Uterus (tissue), 2 donors: ENCODE results near the gene LRRC8B.

Source experiments
- CTCF ChIP-seq, 4 experiments: fragments of 200-600 bp in 2 of 4; fragments of 450-650 bp in 2 of 4; sonication (generic) in 2 of 4; IDR thresholded peaks; one replicate each; pipeline ENCODE4 v1.5.1; 2016 to 2019; ENCODE audit warnings: antibody characterized with exemption in 4 of 4, mild to moderate bottlenecking in 2 of 4, moderate library complexity in 1 of 4
- POLR2A ChIP-seq, 2 donors: fragments of 450-650 bp; IDR thresholded peaks; one replicate each; pipeline ENCODE4 v1.6.1; 2016; ENCODE audit warnings: antibody characterized with exemption in 2 of 2, mild to moderate bottlenecking in 1 of 2, moderate library complexity in 1 of 2

- TF ChIP-seq CTCF (IDR thresholded peaks at IDR 0.05), result no peak
- no peak for TF ChIP-seq POLR2A (IDR thresholded peaks at IDR 0.05)
These were observed 107.4 kb downstream of the LRRC8B start for GRCh38 chr1:89631816-89632656.
